Progenitor cell of endocrine pancreas (in vitro differentiated cells): ENCODE data around the gene CLEC20A. TPM values are rescaled to one million over a fixed set of nuclear protein-coding genes. Genes with fewer than 3 reads are reported as not detected.

Experiments
- DNase-seq: peaks from one replicate; pipeline ENCODE4 v3.0.0; 2021; ENCODE audit warnings: low spot score; ENCODE audit not compliant: unreplicated experiment
- H3K27ac Mint-ChIP-seq: 2 replicates; pipeline ENCODE4 v1.8.0; 2021; ENCODE audit warnings: mild to moderate bottlenecking, moderate library complexity, mixed read lengths
- H3K27me3 Mint-ChIP-seq: 2 replicates; pipeline ENCODE4 v1.8.0; 2021; ENCODE audit warnings: mixed read lengths
- H3K36me3 Mint-ChIP-seq: 2 replicates; pipeline ENCODE4 v1.8.0; 2022; ENCODE audit warnings: mixed read lengths; ENCODE audit not compliant: insufficient read depth
- H3K4me1 Mint-ChIP-seq: 2 replicates; pipeline ENCODE4 v1.8.0; 2021; ENCODE audit warnings: low read depth, mixed read lengths
- H3K4me3 Mint-ChIP-seq: 2 replicates; pipeline ENCODE4 v1.8.0; 2021; ENCODE audit warnings: low read depth, mild to moderate bottlenecking, moderate library complexity, mixed read lengths
- H3K9me3 Mint-ChIP-seq: 2 replicates; pipeline ENCODE4 v1.8.0; 2021; ENCODE audit warnings: low read depth, mixed read lengths
- total RNA-seq: library from RNA; stranded (reverse); gene quantifications from 2 replicates; pipeline ENCODE4 v1.2.1, GENCODE V29; 2021
- TF ChIP-seq, protein P1 (sequence below): fragments of 200-600 bp; sonication (generic); IDR thresholded peaks from one replicate; pipeline ENCODE4 v1.5.0; 2021; ENCODE audit warnings: antibody characterized with exemption, mild to moderate bottlenecking; ENCODE audit not compliant: unreplicated experiment

CLEC20A gene
- total RNA-seq, 1 donor from 2014 or later: not detected

DNA sequence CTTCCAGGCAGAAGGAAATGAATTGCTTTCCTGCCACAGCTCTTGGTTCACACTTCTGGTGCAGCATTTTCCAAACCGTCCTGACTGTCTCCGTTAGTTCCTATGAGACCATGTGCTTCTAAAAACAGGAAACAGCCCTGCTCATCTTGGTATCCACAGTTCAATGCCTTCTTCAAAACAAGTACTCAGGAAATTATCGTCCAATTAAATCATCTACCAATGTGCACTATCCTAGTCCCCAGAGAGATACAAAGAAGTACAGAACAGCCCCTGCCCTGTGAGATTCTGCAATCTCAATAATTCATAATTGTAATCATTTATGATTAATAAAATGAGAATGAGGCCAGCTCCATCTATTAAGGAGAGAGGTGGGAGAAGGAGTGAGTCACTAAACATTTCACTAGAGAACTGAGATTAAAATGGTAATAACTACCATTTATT lies 11.2 kb downstream of the CLEC20A start:
- Mint-ChIP-seq H3K27me3 (no peaks in the 10 kb centered on the region), H3K36me3 (peaks cover 3% of the 10 kb centered on the region), H3K4me3 (no peak overlapping the region), H3K4me1 (no peaks in the 10 kb centered on the region), H3K27ac (no peak overlapping the region), H3K9me3 (no peaks in the 10 kb centered on the region)
- no peak for DNase-seq
- TF ChIP-seq, protein P1, sequence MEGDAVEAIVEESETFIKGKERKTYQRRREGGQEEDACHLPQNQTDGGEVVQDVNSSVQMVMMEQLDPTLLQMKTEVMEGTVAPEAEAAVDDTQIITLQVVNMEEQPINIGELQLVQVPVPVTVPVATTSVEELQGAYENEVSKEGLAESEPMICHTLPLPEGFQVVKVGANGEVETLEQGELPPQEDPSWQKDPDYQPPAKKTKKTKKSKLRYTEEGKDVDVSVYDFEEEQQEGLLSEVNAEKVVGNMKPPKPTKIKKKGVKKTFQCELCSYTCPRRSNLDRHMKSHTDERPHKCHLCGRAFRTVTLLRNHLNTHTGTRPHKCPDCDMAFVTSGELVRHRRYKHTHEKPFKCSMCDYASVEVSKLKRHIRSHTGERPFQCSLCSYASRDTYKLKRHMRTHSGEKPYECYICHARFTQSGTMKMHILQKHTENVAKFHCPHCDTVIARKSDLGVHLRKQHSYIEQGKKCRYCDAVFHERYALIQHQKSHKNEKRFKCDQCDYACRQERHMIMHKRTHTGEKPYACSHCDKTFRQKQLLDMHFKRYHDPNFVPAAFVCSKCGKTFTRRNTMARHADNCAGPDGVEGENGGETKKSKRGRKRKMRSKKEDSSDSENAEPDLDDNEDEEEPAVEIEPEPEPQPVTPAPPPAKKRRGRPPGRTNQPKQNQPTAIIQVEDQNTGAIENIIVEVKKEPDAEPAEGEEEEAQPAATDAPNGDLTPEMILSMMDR: no peak

DNA sequence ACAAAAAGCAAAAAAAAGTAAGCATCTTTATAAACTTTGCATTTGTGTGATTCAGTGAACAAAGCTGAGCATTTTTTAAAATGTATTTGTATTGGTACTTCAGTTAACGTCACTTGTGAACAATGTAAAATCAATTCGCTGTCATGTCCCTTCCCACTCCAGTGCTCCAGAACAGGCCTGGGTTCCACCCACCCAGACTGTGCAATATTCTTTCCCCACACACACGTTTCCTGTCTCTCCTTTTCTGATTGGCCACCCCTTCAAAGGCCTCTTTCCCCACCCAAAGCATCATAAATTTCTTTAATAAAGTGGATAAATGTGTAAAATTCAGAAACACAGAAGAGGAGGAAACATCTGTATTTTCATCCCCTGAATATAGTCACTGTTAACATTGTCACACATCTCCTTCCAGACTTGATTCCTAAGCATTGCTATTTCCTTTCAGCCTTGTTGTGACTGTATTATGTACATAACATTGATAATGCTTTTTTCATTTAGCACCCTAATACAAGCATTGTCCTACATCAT lies 12.0 kb downstream of the CLEC20A start:
- no peak for DNase-seq
- TF ChIP-seq, protein P1: no peak

DNA sequence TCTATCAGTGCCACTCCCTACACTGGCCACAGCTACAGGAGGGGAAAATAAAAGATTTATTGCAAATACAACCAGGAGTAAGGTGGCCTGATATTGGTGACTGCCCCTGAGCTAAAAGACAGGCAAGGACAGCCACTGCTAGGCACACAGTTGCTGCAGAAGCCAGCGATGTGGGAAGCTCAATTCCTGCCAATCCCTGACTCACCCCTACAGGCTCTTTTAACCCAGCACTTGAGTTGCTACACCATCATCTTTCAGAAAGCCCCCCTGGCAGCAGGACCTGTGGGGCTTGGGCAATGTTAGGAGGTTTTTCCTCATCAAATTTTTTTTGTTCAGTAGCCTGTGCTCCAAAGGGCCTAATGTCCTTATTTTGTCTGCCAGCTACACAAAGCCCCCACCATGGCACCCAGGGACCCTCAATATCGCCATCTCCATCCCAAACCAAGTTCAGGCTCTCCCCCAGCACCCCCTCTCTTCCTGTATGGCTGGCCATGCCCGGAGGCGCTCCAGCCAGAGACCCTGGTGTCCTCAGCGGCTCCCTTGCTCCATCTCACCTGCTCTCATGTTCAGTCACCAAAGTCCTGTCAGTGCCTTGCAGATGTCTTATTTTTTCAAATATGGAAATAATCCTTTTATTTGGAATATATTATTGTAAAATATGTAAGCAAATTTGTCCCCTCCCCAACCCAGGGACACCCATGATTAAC lies 13.4 kb downstream of the CLEC20A start:
- no peak for DNase-seq
- Mint-ChIP-seq H3K4me3 (no peak overlapping the region), H3K4me1 (peaks cover 5% of the 10 kb centered on the region), H3K27me3 (no peaks in the 10 kb centered on the region), H3K27ac (no peak overlapping the region), H3K36me3 (peaks cover 8% of the 10 kb centered on the region), H3K9me3 (no peaks in the 10 kb centered on the region)
- TF ChIP-seq, protein P1: no peak

More for the DNA sequence above, 12.0 kb downstream of the CLEC20A start:
- peaks cover 6% of the 10 kb centered on the region for H3K36me3 Mint-ChIP-seq
- no peaks in the 10 kb centered on the region for H3K9me3 Mint-ChIP-seq
- no peak overlapping the region for H3K27ac Mint-ChIP-seq
- no peaks in the 10 kb centered on the region for H3K4me1 Mint-ChIP-seq
- H3K27me3 Mint-ChIP-seq: no peaks in the 10 kb centered on the region
- no peak overlapping the region for H3K4me3 Mint-ChIP-seq

DNA sequence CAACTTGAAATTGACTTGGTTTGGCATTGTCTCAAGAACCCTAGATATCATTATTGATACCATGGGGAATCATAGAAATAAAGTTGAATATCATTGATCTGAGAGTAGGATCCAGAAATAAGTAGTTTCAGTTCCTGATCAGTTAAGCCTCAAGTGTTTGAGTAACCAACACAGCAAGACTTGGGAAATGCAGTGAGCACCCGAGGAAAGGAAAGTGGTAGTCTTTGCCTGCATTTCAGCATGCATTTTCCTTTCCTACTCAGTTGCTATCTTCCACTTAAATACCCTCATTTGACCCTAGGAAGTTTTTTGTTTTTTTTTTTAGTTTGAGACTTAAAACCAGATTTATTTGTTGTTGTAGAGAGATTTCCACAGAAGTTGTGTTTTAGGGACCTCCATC lies 18.9 kb downstream of the CLEC20A start:
- Mint-ChIP-seq H3K4me1 (peaks cover 18% of the 10 kb centered on the region), H3K27ac (peak overlapping the region; percentile 50), H3K36me3 (peaks cover 27% of the 10 kb centered on the region), H3K27me3 (no peaks in the 10 kb centered on the region), H3K4me3 (peak overlapping the region; percentile 24), H3K9me3 (no peaks in the 10 kb centered on the region)
- DNase-seq: no peak
- TF ChIP-seq, protein P1: no peak

DNA sequence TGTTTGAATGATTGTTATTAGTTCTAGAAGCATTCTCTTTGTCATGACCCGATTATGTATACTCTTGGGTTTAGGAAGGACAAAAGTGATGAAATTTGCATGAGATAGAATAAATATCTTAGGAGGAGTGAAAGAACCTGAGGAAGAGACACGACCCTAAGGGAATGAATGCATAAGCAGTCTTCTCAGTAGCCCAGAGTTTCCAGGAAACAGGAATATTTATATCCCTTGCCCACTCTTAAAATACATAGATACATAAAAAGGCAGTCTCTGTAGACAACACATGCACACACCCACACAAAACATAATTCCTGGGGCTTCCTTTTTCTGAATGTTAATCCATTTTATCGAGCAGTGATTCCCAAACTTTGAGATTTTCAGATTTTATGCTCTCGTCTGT lies 19.4 kb downstream of the CLEC20A start:
- peaks cover 18% of the 10 kb centered on the region for H3K4me1 Mint-ChIP-seq
- no peak overlapping the region for H3K4me3 Mint-ChIP-seq
- no peak overlapping the region for H3K27ac Mint-ChIP-seq
- TF ChIP-seq, protein P1: no peak
- no peaks in the 10 kb centered on the region for H3K9me3 Mint-ChIP-seq
- peaks cover 27% of the 10 kb centered on the region for H3K36me3 Mint-ChIP-seq
- no peak for DNase-seq
- H3K27me3 Mint-ChIP-seq: no peaks in the 10 kb centered on the region
